ENCODE data around the gene ARVCF. TPM values are rescaled to one million over a fixed set of nuclear protein-coding genes. Genes with fewer than 3 reads are reported as not detected.

Gene ARVCF
- total and polyA plus RNA-seq, 9 of the 15 experiments (the other 6 are each of a cell fraction or from before 2014, with no cell fraction given) = 0.03 to 97.4 (median 15.6) TPM

DNA sequence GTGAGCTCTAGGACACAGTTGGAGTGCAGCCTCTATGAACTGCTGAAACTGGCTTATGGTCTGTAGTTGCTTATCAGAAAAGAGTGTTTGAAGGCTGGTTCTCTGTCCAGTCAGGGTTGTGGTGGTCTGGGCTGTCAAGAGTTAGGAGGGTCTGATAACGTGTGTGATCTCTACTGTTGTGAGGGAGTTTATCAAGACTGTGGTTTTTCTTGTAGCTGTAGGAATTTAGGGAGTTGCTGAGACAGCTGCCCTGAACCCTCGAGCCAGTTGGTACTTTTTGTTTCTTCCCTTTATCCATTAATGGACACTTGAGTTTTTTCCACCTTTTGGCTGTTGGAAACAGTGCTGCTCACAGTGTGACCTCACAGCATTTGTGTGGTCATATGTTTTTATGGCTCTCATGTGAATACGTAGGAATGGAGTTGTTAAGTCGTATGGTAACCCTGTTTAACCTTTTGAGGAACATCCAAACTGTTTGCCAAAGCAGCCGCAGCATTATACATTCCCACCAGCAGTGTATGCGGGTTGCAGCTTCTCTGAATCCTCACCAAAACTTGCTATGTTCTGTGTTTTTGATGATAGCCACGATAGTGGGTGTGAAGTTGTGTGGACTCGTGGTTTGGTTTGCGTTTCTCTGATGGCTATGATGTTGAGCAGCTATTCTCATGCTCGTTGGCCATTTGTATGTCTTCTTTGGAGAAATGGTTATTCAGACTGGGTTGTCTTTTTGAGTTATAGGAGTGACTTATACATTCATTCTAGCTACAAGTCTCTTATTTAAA lies 42.6 kb upstream of the ARVCF start (continued):
- TF ChIP-seq TAF15 (IDR thresholded peaks at IDR 0.05; ENCODE audit: low read depth, low read length) (no peak), ETS2 (tag; IDR thresholded peaks at IDR 0.05; ENCODE audit: borderline replicate concordance, poor library complexity, severe bottlenecking) (no peak), ZFP36 (IDR thresholded peaks at IDR 0.05; ENCODE audit: low read depth, low read length, partially characterized antibody) (peak; percentile 56), RAD21 (CRISPR knock-in tag; conservative IDR thresholded peaks at IDR 0.05 in 1 of 2, IDR thresholded peaks at IDR 0.05 in 1 of 2) (peak in 1 of 2 experiments; percentile 13; a peak in 1 of 4 replicates), ZNF583 (CRISPR knock-in tag; IDR thresholded peaks at IDR 0.05) (no peak), ELK3 (CRISPR knock-in tag; IDR thresholded peaks at IDR 0.05) (peak; percentile 80; the same call in 1 of the 2 replicates), ZNF354B (CRISPR knock-in tag; IDR thresholded peaks at IDR 0.05) (peak; percentile 19; the same call in 1 of the 2 replicates), MTA1 (IDR thresholded peaks at IDR 0.05; ENCODE audit: borderline replicate concordance) (peak; percentile 70; the same call in 1 of the 2 replicates), L3MBTL2 (IDR thresholded peaks at IDR 0.05) (peak; percentile 89), DPF2 (IDR thresholded peaks at IDR 0.05) (peak; percentile 93), GABPA (tag; conservative IDR thresholded peaks at IDR 0.05; ENCODE audit: low read depth) (peak; percentile 41; the same call in 1 of the 2 replicates), ZBTB26 (CRISPR knock-in tag; IDR thresholded peaks at IDR 0.05) (peak; percentile 72; the same call in 1 of the 2 replicates), ZC3H8 (IDR thresholded peaks at IDR 0.05) (no peak; the same call in 1 of the 2 replicates), TEAD2 (tag; IDR thresholded peaks at IDR 0.05) (peak; percentile 88; the same call in 1 of the 2 replicates), ZNF764 (CRISPR knock-in tag; IDR thresholded peaks at IDR 0.05; ENCODE audit: low read depth) (0 out of 2 replicates have a peak, but pooled peaks have one; percentile 1), TCFL5 (CRISPR knock-in tag; conservative IDR thresholded peaks at IDR 0.05) (peak; percentile 60; the same call in 1 of the 2 replicates), FOXJ2 (tag; IDR thresholded peaks at IDR 0.05) (no peak), MYNN (IDR thresholded peaks at IDR 0.05) (0 out of 2 replicates have a peak, but pooled peaks have one; percentile 56), MYNN (CRISPR knock-in tag; IDR thresholded peaks at IDR 0.05) (no peak)
- TF ChIP-seq, protein P1, sequence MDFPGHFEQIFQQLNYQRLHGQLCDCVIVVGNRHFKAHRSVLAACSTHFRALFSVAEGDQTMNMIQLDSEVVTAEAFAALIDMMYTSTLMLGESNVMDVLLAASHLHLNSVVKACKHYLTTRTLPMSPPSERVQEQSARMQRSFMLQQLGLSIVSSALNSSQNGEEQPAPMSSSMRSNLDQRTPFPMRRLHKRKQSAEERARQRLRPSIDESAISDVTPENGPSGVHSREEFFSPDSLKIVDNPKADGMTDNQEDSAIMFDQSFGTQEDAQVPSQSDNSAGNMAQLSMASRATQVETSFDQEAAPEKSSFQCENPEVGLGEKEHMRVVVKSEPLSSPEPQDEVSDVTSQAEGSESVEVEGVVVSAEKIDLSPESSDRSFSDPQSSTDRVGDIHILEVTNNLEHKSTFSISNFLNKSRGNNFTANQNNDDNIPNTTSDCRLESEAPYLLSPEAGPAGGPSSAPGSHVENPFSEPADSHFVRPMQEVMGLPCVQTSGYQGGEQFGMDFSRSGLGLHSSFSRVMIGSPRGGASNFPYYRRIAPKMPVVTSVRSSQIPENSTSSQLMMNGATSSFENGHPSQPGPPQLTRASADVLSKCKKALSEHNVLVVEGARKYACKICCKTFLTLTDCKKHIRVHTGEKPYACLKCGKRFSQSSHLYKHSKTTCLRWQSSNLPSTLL (IDR thresholded peaks at IDR 0.05) = no peak
- TF ChIP-seq, protein P2, sequence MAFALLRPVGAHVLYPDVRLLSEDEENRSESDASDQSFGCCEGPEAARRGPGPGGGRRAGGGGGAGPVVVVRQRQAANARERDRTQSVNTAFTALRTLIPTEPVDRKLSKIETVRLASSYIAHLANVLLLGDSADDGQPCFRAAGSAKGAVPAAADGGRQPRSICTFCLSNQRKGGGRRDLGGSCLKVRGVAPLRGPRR (CRISPR knock-in tag; IDR thresholded peaks at IDR 0.05) = peak; percentile 44; the same call in 1 of the 2 replicates
- TF ChIP-seq, protein P3, sequence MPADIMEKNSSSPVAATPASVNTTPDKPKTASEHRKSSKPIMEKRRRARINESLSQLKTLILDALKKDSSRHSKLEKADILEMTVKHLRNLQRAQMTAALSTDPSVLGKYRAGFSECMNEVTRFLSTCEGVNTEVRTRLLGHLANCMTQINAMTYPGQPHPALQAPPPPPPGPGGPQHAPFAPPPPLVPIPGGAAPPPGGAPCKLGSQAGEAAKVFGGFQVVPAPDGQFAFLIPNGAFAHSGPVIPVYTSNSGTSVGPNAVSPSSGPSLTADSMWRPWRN (IDR thresholded peaks at IDR 0.05; ENCODE audit: low read depth) = no peak; the same call in none of the 2 replicates

All from K562 (cell line).